Transverse colon (tissue), 3 donors: Measurements from ENCODE around the gene PXK.

Experiments
- CTCF ChIP-seq, 5 experiments: fragments of 200-600 bp in 3 of 5; fragments of 450-650 bp in 2 of 5; sonication (generic) in 3 of 5; IDR thresholded peaks; 1 replicate in 2 of 5; 2 replicates in 3 of 5; pipeline ENCODE4 v1.5.1; 2016 to 2017; ENCODE audit warnings: antibody characterized with exemption in 5 of 5, inconsistent platforms in 3 of 5, mild to moderate bottlenecking in 2 of 5, moderate library complexity in 1 of 5
- EP300 ChIP-seq: sonication (generic); formaldehyde crosslinking; IDR thresholded peaks from one replicate; pipeline ENCODE4 v1.6.1; 2017; ENCODE audit warnings: antibody characterized with exemption, low read depth
- POLR2A ChIP-seq: fragments of 450-650 bp; IDR thresholded peaks from one replicate; pipeline ENCODE4 v1.6.1; 2016; ENCODE audit warnings: antibody characterized with exemption, mild to moderate bottlenecking, moderate library complexity

GRCh38 chr3:58333206-58334012, 717 bp downstream of the PXK start:
- TF ChIP-seq CTCF (IDR thresholded peaks at IDR 0.05) (no peak), EP300 (no peak), POLR2A (no peak)
